ENCODE measurements around the gene PDHX.
A peak's percentile ranks its signal among the peaks of the same experiment; 100 is the strongest.
"Not testable (repeated sequence)": the region's sequence is repeated elsewhere in the genome, so short reads cannot be mapped to it uniquely, and the experiment has no call there.

The PDHX gene

GRCh38 chr11:34913556-34913955 lies 2.9 kb upstream of the PDHX start:
- DNase-seq: not testable (repeated sequence)

GRCh38 chr11:34915136-34916014 lies 1.0 kb upstream of the PDHX start:
- DNase-seq: peak; percentile 45 to 48

- DNase-seq: no peak
Observed at GRCh38 chr11:34916843-34917770, 689 bp downstream of the PDHX start.

GRCh38 chr11:34921156-34921555 lies 4.7 kb downstream of the PDHX start:
- no peak for DNase-seq

GRCh38 chr11:34924714-34925113 lies 8.3 kb downstream of the PDHX start:
- DNase-seq: no peak

GRCh38 chr11:34926101-34926830 lies 9.8 kb downstream of the PDHX start:
- DNase-seq: peak; percentile 63 to 73

GRCh38 chr11:34926831-34927132 lies 10.4 kb downstream of the PDHX start:
- DNase-seq: peak; percentile 91 to 92

- no peak for DNase-seq
Observed at GRCh38 chr11:34928268-34928959, 12.0 kb downstream of the PDHX start.

- peak; percentile 25 to 33 for DNase-seq
Observed at GRCh38 chr11:34928960-34929680, 12.7 kb downstream of the PDHX start.

- no peak for DNase-seq
Observed at GRCh38 chr11:34929794-34930763, 13.7 kb downstream of the PDHX start.

GRCh38 chr11:34936945-34937629 lies 20.7 kb downstream of the PDHX start:
- no peak for DNase-seq

GRCh38 chr11:34938611-34939010 lies 22.2 kb downstream of the PDHX start:
- no peak for DNase-seq

- DNase-seq: peak in 1 of 2 donors; percentile 13
Observed at GRCh38 chr11:34940026-34940677, 23.7 kb downstream of the PDHX start.

GRCh38 chr11:34941688-34942087 lies 25.3 kb downstream of the PDHX start:
- DNase-seq: no peak

GRCh38 chr11:34944692-34945091 lies 28.3 kb downstream of the PDHX start:
- no peak for DNase-seq

- DNase-seq: no peak
Observed at GRCh38 chr11:34948696-34949095, 32.3 kb downstream of the PDHX start.

- DNase-seq: no peak
Observed at GRCh38 chr11:34953955-34954354, 37.5 kb downstream of the PDHX start.

- peak; percentile 8 to 33 for DNase-seq
Observed at GRCh38 chr11:34957206-34957605, 40.8 kb downstream of the PDHX start.

- DNase-seq: no peak
Observed at GRCh38 chr11:34957606-34958005, 41.2 kb downstream of the PDHX start.
